Stimulated activated CD8-positive, alpha-beta memory T cell treated with anti-CD3 and anti-CD28 coated beads, Interleukin-4, amount 100 ng/mL, for 4 hours (primary cell): ENCODE results near the gene RASSF5.
"Not testable (repeated sequence)": the region's sequence is repeated elsewhere in the genome, so short reads cannot be mapped to it uniquely, and the experiment has no call there.

Experiments used
- DNase-seq, 2 donors: peaks; one replicate each; pipeline ENCODE4 v3.0.0-alpha.2; 2020; ENCODE audit warnings: low read depth in 2 of 2, low spot score in 1 of 2

The RASSF5 gene

GRCh38 chr1:206566999-206567398 is 59.7 kb downstream of the RASSF5 start:
- no peak for DNase-seq

- DNase-seq = no peak
These were observed 60.9 kb downstream of the RASSF5 start for GRCh38 chr1:206568256-206568655.

GRCh38 chr1:206568779-206569352 is 61.5 kb downstream of the RASSF5 start:
- DNase-seq = no peak

- no peak for DNase-seq
These were observed 62.2 kb downstream of the RASSF5 start for GRCh38 chr1:206569556-206569955.

- DNase-seq = no peak
These were observed 63.2 kb downstream of the RASSF5 start for GRCh38 chr1:206570529-206570928.

- no peak for DNase-seq
These were observed 65.5 kb downstream of the RASSF5 start for GRCh38 chr1:206572835-206573234.

- no peak for DNase-seq
These were observed 66.0 kb downstream of the RASSF5 start for GRCh38 chr1:206573319-206573718.

GRCh38 chr1:206573762-206574161 is 66.4 kb downstream of the RASSF5 start:
- no peak for DNase-seq

GRCh38 chr1:206575165-206575893 is 68.0 kb downstream of the RASSF5 start:
- DNase-seq = no peak

GRCh38 chr1:206575894-206576737 is 68.8 kb downstream of the RASSF5 start:
- no peak for DNase-seq

- DNase-seq = no peak
These were observed 70.3 kb downstream of the RASSF5 start for GRCh38 chr1:206577626-206578025.

GRCh38 chr1:206578068-206578977 is 71.0 kb downstream of the RASSF5 start:
- DNase-seq = no peak

- no peak for DNase-seq
These were observed 71.6 kb downstream of the RASSF5 start for GRCh38 chr1:206578978-206579374.

- DNase-seq = peak; percentile 65 to 85
These were observed 72.6 kb downstream of the RASSF5 start for GRCh38 chr1:206579747-206580437.

GRCh38 chr1:206580438-206581113 is 73.2 kb downstream of the RASSF5 start:
- no peak for DNase-seq

- not testable (repeated sequence) for DNase-seq
These were observed 73.8 kb downstream of the RASSF5 start for GRCh38 chr1:206581114-206581497.

GRCh38 chr1:206581571-206581981 is 74.2 kb downstream of the RASSF5 start:
- peak in 1 of 2 donors; percentile 80 for DNase-seq

GRCh38 chr1:206582537-206582936 is 75.2 kb downstream of the RASSF5 start:
- no peak for DNase-seq

GRCh38 chr1:206582971-206583706 is 75.8 kb downstream of the RASSF5 start:
- no peak for DNase-seq
